HG02852 (cell line): ENCODE results near the gene CERKL.

Experiments used
- ATAC-seq: cut with Tn5 transposase; IDR thresholded peaks from one replicate; pipeline ENCODE4 v1.9.1; 2021; ENCODE audit warnings: mild to moderate bottlenecking, moderate library complexity; ENCODE audit not compliant: unreplicated experiment

Gene CERKL

GRCh38 chr2:181578829-181579228 is 78.1 kb downstream of the CERKL start:
- ATAC-seq = no peak

DNA sequence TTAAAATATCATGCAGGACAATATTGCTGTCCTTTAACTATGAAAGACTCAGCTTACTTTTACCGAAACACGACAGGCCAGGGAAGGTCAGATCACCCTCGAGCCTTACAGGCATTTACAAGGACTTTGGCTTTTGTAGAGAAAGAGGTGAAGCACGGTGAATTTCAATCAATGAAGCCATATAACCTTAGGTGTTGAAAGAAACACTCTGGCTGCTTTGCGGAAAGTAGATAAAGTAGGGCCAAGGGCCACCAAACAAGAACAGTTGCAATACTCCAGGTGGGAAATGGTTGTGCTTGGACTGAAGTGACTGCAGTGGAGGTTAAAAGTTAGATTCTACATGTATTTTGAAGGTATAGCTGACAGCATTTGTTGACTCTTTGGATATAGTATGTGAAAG is 80.5 kb downstream of the CERKL start:
- ATAC-seq = no peak

DNA sequence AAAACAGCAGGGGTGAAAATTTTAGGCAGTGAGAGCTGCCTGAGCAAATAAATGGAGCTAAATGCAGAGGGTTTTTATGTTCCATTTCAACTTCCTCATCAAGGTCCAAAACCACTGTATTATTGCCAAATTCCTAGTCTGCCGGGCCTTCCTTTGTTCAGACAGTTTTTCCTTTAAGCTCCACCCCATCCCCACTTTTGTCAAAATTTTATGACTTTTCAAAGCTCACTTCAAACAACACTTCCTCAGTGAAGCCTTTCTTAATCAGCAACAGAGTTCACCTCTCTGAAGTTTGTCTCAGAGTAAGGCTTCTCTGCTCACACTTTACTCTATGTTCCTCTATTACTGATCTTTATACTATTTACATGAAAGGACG is 81.3 kb downstream of the CERKL start:
- no peak for ATAC-seq

GRCh38 chr2:181575024-181575649 is 81.8 kb downstream of the CERKL start:
- ATAC-seq = no peak

- ATAC-seq = no peak
These were observed 82.6 kb downstream of the CERKL start for GRCh38 chr2:181574321-181574720.

DNA sequence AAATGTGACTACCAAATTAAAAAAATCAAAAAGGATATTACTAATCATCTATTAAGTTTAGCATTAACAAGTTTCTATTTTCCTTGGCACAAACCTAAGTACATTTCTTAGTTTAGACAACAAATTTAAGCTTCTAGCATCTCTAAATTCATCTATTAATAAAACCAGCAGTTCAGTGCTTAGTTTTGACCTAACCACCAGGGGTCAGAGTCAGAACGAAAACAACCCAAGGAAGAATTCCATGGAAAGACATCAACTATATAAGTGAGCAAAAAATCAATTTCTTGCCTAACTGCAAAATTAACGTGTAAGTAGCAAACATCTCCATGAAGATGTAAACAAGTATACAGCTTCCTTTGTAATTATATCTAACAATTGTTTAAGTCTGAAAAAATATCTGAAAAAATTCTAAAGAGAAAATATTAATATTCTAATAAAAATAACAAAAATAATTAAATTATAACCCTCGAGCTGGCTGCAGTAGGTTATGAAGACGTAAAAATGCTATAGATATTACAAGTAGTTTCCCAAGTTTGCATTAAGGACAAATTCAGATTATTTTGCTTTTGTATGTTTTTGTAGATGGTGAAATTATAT is 83.7 kb downstream of the CERKL start:
- no peak for ATAC-seq

- ATAC-seq = no peak
These were observed 85.9 kb downstream of the CERKL start for GRCh38 chr2:181570833-181571661.

GRCh38 chr2:181570059-181570458 is 86.8 kb downstream of the CERKL start:
- no peak for ATAC-seq

GRCh38 chr2:181566334-181567032 is 90.4 kb downstream of the CERKL start:
- ATAC-seq = no peak

DNA sequence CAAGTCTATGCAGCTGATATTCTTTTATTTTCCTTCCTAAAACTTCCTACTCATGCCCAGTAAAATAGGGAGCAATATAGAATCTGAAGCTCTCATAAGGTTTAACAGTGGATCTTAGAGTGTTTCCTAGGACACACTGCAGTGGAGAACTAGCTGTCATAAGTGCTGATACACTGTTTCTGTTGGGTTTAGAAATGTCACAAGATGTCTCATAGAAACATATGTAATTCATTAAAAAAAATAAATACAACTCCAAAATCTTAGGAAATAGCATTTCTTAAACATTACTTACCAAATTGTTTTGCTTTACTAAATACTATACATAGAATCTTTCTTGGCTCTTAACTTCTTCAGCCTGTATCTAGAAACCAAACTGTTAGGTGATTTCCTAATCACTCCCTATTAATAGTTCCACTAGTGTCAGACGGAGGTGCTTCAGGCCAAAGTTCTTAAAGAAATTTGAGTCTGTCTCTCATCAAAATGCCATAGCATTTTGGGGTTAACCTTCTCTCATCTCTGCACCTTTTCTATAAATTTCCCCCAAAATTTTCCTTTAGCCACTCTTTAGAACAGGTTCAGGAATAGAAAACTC is 93.7 kb downstream of the CERKL start:
- peak; percentile 70 for ATAC-seq

DNA sequence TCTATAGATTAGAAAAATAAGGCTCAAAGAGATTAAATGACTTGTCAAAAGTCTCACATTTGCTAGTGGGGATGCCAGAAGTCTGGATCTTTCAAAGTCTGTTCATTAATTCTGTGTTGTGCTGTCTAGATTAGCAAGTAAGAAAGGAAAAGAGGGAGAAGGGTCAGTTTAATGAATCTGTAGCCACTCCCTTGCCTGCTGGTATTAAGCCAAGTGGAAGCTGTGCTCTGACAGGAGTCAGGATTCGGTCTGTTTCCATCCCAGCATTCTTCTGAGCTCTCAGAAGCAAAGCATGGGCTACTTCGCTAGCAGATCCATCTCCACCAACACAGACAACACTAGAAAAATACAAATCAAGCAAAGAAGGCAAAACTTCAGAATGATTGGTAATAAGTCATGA is 98.5 kb downstream of the CERKL start:
- no peak for ATAC-seq

GRCh38 chr2:181554061-181554830 is 102.7 kb downstream of the CERKL start:
- no peak for ATAC-seq

- ATAC-seq = no peak
These were observed 103.7 kb downstream of the CERKL start for GRCh38 chr2:181553244-181553643.

GRCh38 chr2:181552808-181553207 is 104.1 kb downstream of the CERKL start:
- no peak for ATAC-seq

DNA sequence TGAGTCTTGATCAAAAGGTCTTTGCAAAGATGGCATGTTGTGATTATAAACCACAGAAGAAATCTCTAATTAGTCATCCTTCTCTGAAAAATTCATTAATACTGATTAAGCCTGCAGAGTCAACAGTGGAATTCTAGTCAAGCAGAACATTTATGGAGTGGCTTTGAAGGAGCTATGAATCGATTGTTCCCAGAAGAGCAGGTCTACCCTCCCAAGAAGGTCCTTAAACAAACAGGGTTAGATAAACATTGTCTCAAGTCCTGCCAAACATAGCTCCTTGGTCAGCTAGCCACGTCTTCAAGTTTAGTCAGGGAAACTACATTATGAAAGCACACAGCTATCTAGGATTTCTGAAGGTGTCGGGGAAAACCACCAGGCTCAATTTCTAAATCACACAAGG is 110.8 kb downstream of the CERKL start:
- no peak for ATAC-seq

DNA sequence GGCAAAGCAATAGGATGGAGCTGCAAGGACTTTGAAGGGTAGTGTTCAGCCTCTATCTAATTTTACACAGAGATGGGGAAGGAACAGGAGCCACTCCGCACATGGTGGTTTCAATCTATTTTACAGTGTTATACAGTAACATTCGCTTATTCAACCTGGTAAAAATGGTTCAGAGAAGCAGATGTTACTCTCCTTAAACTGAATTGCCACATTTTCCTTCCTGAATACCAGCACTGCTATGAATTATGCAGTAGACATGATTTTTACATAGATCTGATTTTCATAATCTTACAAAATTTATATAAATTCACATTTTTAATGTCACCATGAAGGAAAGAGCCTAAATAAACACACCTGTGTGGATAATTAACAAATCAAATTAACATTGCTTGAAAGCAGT is 114.7 kb downstream of the CERKL start:
- no peak for ATAC-seq

- no peak for ATAC-seq
These were observed 116.5 kb downstream of the CERKL start for GRCh38 chr2:181540421-181540820.

DNA sequence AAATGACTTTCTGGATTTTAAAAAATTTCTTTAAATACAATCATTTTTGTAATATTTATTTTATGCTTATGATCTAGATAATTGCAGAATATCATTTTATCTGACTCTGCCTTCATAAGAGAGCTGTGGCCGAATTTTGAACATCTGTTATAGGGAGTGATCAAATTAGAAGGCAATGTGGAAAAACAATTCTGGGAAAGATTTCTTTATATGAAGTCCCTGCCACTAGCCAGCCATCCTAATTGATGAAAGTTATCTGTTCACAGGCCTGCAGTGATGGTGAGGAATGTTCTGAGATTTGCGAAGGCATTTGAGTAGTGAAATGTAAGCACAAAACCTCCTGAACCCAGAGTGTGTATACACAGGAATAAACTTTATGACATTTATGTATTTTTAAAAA is 120.2 kb downstream of the CERKL start:
- ATAC-seq = no peak

DNA sequence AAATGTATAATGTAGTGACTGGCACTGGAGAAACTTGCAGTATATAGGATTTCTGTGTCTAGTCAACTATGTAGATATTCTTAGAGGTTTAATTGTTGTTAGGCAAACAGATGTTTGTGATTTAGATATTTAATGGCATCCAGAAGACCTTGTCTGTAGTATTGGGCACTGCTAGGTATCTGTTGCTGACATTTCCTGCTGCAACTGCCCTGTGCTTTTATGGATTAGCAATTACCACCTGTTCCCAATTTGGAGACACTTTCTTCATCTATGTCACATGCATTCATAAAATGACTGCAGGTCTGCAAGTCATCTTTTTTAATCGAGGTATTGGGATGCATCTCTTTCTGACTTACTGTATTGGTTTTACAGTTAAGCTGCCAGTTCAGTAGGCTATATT is 128.5 kb downstream of the CERKL start:
- ATAC-seq = no peak

GRCh38 chr2:181527058-181527457 is 129.8 kb downstream of the CERKL start:
- no peak for ATAC-seq
